Measurements from ENCODE around the gene STMN3.
"Not testable (repeated sequence)": the region's sequence is repeated elsewhere in the genome, so short reads cannot be mapped to it uniquely, and the experiment has no call there.

Gene STMN3

GRCh38 chr20:63653974-63654668 is 897 bp upstream of the STMN3 start:
- no peak for DNase-seq

- peak in 1 of 2 donors; percentile 46 for DNase-seq
Observed at GRCh38 chr20:63652192-63652980, 838 bp downstream of the STMN3 start.

GRCh38 chr20:63651942-63652191 is 1.4 kb downstream of the STMN3 start:
- no peak for DNase-seq

GRCh38 chr20:63650486-63650885 is 2.7 kb downstream of the STMN3 start:
- not testable (repeated sequence) for DNase-seq

DNA sequence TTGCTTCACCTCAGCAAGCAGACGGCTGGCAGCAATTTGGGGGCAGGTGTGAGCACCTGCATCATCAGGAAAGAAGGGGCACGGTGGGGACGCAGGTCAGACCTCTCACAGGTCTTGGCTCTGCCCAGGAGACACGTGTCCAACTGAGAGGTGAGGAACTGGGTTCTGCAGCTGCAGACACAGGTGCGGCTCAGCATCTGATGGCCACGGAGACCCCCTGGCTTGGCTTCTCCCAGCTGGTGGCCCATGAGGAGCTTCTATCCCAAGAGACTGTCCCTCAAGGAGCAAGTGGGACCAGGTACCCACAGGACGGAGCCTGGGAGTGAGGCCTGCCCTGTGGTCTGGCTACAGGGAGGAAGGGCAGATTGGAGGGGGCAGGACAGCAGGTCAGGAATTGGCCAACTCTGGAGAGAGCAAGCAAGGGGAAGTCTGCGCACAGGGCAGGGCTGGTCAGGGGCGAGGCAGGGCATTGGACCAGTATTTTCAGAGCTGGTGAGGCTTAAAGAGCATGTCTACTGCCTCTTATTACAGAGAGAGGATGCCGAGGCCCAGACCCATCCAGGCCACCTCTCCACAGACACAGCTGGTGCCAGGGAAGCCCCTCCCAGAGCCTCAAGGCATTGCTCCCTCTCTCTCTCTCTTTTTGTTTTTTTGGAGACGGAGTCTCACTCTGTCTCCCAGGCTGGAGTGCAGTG is 4.2 kb downstream of the STMN3 start:
- DNase-seq = no peak

- DNase-seq = no peak
Observed at GRCh38 chr20:63648190-63648589, 5.0 kb downstream of the STMN3 start.

DNA sequence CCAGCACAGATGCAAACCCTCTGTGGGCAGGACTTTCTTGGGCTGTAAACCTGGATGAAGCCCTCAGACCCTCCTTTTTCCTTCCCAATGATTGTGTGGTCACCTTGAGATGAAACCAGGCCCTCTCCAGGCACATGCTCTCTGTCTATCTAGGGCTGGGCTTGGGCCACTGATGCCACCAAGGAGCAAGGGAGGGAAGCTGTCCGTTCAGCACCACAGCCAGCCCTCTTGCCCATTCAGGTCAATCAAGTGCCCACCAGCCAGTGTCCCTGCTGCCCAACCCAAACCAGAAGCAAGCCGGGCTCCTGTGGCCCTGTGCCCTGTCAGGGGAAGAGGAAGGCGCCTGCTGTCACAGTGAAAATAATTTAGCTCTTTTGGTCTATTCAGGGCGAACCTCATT is 8.0 kb downstream of the STMN3 start:
- DNase-seq = no peak

GRCh38 chr20:63643946-63644345 is 9.3 kb downstream of the STMN3 start:
- no peak for DNase-seq

- no peak for DNase-seq
Observed at GRCh38 chr20:63643499-63643898, 9.7 kb downstream of the STMN3 start.

DNA sequence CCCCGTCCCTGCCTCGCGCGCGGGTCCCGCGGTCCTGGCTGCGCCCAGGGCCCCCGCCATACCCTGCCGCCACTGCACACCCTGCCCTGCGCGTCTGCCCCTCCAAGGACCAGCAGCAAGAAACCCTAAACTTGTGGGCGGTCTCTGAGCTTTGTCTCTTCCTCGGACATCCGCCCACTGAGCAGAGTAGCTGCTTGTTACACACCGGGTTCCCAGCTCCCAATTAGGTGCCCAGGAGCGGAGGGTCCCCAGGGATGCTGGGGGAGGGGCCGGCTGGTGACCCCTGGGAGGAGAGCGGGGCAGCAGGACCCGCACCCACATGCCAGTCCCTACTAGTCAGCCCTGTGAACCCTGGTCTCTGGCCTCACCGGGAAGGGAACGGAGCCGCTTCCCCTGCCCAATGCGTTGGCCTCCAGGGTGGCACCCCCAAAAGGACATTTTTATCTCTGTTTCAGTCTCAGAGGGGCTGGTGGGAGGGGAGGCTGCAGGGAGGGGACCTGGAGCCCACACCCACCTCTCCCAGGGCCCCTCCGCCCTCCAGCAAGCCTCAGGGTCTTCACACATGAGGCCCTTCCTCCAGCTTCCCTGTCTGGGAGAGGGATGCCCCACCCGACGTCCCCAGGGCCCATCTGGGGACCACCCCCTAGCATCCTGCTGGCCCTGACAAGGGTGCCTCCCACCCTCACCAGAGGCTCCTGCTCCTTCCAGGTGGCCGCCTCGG is 10.5 kb downstream of the STMN3 start:
- peak in 1 of 2 donors; percentile 8 for DNase-seq

DNA sequence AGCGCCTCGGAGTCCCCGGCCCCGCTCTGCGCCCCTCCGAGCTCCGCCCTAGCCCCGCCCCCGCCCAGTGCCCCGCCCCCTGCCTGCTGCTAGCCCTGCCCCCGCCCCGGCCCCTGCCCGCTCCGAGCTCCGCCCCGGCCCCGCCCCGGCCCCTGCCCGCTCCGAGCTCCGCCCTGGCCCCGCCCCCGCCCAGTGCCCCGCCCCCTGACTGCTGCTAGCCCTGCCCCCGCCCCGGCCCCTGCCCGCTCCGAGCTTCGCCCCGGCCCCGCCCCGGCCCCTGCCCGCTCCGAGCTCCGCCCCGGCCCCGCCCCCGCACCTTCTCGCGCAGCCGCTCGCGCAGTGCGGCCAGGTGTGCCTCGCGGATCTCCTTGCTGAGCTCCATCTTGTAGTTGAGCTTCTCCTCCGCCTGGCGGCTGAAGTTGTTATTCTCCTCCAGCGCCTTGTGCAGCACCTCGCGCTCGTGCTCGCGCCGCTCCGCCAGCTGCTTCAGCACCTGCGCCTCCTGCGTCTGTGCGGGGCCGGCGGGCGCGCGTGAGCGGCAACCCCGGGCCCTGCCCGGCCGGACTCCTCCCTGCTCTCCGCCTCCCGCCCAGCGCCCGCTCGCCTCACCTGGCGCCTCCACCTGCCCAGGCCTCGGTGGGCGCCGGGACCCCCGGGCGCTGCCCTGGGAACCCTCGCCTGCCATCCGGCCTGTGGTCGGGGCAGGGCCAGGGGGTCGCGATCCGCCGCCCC is 11.3 kb downstream of the STMN3 start:
- peak; percentile 97 for DNase-seq

GRCh38 chr20:63641146-63641791 is 12.0 kb downstream of the STMN3 start:
- DNase-seq = peak; percentile 57 to 63

- peak in 1 of 2 donors; percentile 8 for DNase-seq
Observed at GRCh38 chr20:63640686-63641085, 12.5 kb downstream of the STMN3 start.

- no peak for DNase-seq
Observed at GRCh38 chr20:63640086-63640485, 13.1 kb downstream of the STMN3 start.

DNA sequence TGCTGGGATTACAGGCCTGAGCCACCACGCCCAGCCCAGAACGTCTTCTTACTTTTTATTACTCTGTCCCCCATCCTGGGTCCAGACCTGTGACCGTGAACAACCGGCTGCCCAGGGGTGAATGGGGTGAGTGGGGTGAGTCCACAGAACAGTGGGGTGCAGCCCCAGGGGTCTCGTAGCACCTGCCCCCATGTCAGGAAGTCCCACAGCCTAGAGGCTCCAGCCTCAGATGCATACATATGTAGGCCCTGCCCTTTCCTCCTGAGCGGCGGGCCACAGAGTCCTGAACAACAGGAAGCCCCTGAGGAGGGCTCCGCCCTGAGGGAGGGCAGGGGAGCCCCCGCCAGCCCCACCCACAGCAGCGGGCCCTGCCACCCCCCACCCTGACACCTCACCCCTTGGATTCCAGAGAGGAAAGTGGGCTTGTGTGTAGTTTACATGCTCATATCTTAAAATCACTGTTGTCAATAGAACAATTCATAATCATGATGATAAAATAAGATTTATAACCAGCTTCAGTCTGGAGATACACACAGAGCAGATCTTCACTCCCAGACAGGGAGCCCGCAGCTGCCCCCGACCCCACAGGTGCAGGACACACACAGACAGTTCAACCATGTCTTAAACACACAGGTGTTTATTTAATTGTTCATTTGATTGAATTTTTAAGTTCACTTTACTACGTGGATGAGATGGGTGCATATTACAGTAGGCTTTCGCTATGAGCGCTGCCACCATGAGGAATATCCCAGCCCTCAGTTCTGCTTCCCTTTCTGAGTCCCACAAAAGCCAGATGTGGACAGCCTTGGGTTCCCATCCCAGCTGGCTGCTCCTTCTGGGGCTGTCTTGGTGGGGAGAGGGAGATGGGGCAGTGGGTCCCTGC is 13.9 kb downstream of the STMN3 start:
- DNase-seq = peak; percentile 75 to 81

DNA sequence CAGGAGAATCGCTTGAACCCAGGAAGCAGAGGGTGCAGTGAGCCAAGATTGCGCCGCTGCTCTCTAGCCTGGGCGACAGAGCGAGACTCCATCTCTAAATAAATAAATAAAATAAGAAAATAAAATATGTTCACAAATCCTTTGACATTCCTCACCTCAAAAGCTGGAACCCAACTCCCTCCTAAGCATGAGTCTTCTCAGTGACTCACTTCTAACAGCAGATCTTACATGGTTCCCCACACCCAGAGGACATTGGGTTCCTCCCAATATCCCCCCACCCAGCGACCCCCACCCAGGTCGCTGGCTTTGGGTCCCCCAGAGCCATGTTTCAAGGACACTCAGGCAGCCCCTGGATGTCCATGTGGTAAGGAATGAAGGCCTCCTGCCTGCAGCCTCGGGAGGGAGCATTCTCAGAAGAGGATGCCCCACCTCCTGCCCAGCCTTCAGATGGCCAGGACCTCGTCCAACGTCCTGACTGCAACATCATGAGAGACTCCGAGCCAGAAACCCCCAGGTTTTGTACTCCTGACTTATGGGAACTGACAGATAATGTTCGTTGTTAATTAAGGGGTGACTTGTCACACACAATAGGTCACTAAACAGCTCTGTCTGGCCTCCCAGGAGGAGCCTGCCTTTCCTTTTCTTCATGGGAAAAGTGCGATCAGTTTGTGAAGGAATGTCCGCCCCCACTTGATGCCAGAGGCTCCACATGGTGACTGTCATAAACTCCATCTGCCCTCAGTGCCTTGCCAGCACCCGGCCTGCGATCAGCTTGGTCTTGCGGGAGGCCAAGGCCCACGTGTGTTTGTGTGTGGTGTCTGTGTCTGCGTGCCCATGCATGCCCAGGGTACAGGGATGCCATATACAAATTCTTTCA is 16.2 kb downstream of the STMN3 start:
- DNase-seq = no peak

- peak; percentile 84 to 87 for DNase-seq
Observed at GRCh38 chr20:63635431-63636141, 17.6 kb downstream of the STMN3 start.

DNA sequence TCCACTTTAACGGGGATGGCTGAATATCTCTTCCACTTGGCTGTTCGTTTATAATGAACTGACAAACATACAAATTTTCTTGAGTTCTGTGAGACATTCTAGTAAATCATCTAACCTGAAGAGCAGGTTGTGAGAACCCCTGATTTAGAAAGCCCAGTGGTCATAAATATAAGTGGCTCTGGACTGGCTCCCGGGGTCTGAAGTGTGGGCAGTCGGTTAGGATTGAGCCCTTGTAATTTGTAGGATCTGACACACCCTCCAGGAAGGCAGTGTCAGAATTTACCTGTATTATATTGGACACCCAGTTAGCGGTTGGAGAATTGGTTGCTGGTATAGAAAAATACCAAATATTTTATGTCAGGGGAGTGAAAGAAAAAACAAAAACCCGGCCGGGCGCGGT is 19.5 kb downstream of the STMN3 start:
- no peak for DNase-seq

DNA sequence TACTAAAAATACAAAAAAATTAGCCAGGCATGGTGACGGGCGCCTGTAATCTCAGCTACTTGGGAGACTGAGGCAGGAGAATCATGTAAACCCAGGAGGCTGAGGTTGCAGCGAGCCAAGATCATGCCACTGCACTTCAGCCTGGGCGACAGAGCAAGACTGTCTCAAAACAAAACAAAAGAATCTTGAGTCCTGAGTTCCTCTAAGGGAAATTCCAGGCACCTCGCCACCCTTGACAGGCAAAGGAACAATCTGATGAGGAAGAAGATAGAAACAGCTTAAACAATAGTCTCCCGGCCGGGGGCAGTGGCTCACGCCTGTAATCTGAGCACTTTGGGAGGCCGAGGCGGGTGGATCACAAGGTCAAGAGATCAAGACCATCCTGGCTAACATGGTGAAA is 21.8 kb downstream of the STMN3 start:
- not testable (repeated sequence) for DNase-seq
